Measurements from ENCODE around the gene NPAS3. TPM values are rescaled to one million over a fixed set of nuclear protein-coding genes. Genes with fewer than 3 reads are reported as not detected.

NPAS3 gene
- total RNA-seq, 1 experiment from 2014 or later: not detected

DNA sequence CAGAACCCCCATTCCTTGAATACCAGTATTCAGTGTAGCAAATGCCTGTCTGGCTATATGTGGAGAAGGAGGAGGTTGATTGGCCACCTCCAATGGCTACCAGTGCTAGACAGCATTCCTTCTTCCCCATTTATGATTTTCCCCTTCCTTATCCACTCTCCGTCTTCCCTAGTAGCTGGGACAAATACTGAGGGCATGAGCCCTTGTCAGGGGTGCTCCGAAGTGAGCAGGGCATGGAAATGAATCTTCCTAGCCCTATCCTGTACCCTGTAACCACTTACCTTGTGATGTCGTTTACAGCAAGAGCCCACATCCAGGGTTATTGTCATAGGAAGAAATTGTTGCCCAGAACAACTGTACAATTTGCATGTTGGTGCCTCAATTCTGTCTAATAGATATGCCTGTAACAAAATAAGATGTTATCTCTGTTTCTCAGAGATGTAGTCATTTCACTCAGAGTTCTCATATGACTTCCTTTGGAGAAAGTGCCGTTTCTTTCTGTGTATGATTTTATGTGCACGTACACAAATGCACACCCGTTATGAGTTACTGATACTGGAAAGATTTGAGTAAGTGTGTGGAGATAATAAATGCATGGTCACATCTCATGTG, 588.5 kb downstream of the NPAS3 start:
- RAD21 ChIA-PET (ENCODE audit: low non-redundant PET in 1 of 2, low total read pairs in 2 of 2, uncharacterized antibody in 2 of 2, unreplicated experiment in 2 of 2): no interaction called here
- BruUV-seq (replicated peaks): no TSS peak

More for the DNA sequence above, 588.5 kb downstream of the NPAS3 start:
- Histone ChIP-seq H3K27me3 (ENCODE audit: insufficient read depth, low read length) (peaks cover 2% of the 10 kb centered on the region; the same call in 1 of the 2 replicates), H3K4me1 (ENCODE audit: control insufficient read depth in 1 of 2, insufficient read depth in 2 of 2, low read length in 2 of 2) (no peaks in the 10 kb centered on the region), H3K9me3 (ENCODE audit: control insufficient read depth in 1 of 2, insufficient read depth in 1 of 2, low read depth in 1 of 2, low read length in 2 of 2) (no peaks in the 10 kb centered on the region), H3K4me2 (ENCODE audit: low read length) (no peak overlapping the region), H3K27ac (ENCODE audit: low read depth, low read length) (no peak overlapping the region), H3K9ac (ENCODE audit: low read length) (no peak overlapping the region), H3K36me3 (ENCODE audit: control insufficient read depth in 1 of 2, insufficient read depth in 2 of 2, low read length in 2 of 2) (no peaks in the 10 kb centered on the region), H3K9me2 (ENCODE audit: insufficient read depth) (no peaks in the 10 kb centered on the region), H2AFZ (ENCODE audit: low read depth, low read length, poor library complexity, severe bottlenecking) (no peak overlapping the region), H4K20me1 (ENCODE audit: insufficient read depth) (no peaks in the 10 kb centered on the region), H3K4me3 (replicated peaks in 1 of 2; ENCODE audit: low read depth in 1 of 2, low read length in 2 of 2) (no peak overlapping the region), H3K79me2 (ENCODE audit: insufficient read depth, low read length) (no peaks in the 10 kb centered on the region)
- DNase-seq (ENCODE audit: low read depth, low spot score) (no peak), ATAC-seq (no peak)
- TF ChIP-seq JUND (IDR thresholded peaks at IDR 0.05) (no peak), EGR1 (IDR thresholded peaks at IDR 0.05; ENCODE audit: low read depth) (no peak), SP1 (IDR thresholded peaks at IDR 0.05; ENCODE audit: low read depth) (no peak), FOSL1 (IDR thresholded peaks at IDR 0.05; ENCODE audit: low read depth) (no peak), SIN3A (IDR thresholded peaks at IDR 0.05; ENCODE audit: low read depth) (no peak), CEBPB (IDR thresholded peaks at IDR 0.05; ENCODE audit: low read depth) (no peak), TCF7L2 (IDR thresholded peaks at IDR 0.05; ENCODE audit: borderline replicate concordance, extremely low read depth, insufficient read depth, insufficient read length) (no peak), SRF (IDR thresholded peaks at IDR 0.05; ENCODE audit: low read depth) (no peak), EZH2phosphoT487 (IDR thresholded peaks at IDR 0.05; ENCODE audit: borderline replicate concordance) (no peak), RAD21 (IDR thresholded peaks at IDR 0.05; ENCODE audit: low read depth) (no peak), ZNF274 (IDR thresholded peaks at IDR 0.05; ENCODE audit: low read depth, low read length) (no peak), EZH2 (IDR thresholded peaks at IDR 0.05) (no peak), POLR2A (IDR thresholded peaks at IDR 0.05; ENCODE audit: borderline replicate concordance, extremely low read depth, insufficient read depth, insufficient read length) (no peak)
- TF ChIP-seq, protein P1, sequence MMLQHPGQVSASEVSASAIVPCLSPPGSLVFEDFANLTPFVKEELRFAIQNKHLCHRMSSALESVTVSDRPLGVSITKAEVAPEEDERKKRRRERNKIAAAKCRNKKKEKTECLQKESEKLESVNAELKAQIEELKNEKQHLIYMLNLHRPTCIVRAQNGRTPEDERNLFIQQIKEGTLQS (IDR thresholded peaks at IDR 0.05): no peak
- TF ChIP-seq, protein P2, sequence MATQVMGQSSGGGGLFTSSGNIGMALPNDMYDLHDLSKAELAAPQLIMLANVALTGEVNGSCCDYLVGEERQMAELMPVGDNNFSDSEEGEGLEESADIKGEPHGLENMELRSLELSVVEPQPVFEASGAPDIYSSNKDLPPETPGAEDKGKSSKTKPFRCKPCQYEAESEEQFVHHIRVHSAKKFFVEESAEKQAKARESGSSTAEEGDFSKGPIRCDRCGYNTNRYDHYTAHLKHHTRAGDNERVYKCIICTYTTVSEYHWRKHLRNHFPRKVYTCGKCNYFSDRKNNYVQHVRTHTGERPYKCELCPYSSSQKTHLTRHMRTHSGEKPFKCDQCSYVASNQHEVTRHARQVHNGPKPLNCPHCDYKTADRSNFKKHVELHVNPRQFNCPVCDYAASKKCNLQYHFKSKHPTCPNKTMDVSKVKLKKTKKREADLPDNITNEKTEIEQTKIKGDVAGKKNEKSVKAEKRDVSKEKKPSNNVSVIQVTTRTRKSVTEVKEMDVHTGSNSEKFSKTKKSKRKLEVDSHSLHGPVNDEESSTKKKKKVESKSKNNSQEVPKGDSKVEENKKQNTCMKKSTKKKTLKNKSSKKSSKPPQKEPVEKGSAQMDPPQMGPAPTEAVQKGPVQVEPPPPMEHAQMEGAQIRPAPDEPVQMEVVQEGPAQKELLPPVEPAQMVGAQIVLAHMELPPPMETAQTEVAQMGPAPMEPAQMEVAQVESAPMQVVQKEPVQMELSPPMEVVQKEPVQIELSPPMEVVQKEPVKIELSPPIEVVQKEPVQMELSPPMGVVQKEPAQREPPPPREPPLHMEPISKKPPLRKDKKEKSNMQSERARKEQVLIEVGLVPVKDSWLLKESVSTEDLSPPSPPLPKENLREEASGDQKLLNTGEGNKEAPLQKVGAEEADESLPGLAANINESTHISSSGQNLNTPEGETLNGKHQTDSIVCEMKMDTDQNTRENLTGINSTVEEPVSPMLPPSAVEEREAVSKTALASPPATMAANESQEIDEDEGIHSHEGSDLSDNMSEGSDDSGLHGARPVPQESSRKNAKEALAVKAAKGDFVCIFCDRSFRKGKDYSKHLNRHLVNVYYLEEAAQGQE (IDR thresholded peaks at IDR 0.05; ENCODE audit: low read depth): no peak
- TF ChIP-seq, protein P3, sequence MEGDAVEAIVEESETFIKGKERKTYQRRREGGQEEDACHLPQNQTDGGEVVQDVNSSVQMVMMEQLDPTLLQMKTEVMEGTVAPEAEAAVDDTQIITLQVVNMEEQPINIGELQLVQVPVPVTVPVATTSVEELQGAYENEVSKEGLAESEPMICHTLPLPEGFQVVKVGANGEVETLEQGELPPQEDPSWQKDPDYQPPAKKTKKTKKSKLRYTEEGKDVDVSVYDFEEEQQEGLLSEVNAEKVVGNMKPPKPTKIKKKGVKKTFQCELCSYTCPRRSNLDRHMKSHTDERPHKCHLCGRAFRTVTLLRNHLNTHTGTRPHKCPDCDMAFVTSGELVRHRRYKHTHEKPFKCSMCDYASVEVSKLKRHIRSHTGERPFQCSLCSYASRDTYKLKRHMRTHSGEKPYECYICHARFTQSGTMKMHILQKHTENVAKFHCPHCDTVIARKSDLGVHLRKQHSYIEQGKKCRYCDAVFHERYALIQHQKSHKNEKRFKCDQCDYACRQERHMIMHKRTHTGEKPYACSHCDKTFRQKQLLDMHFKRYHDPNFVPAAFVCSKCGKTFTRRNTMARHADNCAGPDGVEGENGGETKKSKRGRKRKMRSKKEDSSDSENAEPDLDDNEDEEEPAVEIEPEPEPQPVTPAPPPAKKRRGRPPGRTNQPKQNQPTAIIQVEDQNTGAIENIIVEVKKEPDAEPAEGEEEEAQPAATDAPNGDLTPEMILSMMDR (IDR thresholded peaks at IDR 0.05 in 2 of 3, conservative IDR thresholded peaks at IDR 0.05 in 1 of 3; ENCODE audit: borderline replicate concordance in 1 of 3, insufficient read depth in 1 of 3, low read depth in 2 of 3, low read length in 2 of 3): no peak
- TF ChIP-seq, protein P4, sequence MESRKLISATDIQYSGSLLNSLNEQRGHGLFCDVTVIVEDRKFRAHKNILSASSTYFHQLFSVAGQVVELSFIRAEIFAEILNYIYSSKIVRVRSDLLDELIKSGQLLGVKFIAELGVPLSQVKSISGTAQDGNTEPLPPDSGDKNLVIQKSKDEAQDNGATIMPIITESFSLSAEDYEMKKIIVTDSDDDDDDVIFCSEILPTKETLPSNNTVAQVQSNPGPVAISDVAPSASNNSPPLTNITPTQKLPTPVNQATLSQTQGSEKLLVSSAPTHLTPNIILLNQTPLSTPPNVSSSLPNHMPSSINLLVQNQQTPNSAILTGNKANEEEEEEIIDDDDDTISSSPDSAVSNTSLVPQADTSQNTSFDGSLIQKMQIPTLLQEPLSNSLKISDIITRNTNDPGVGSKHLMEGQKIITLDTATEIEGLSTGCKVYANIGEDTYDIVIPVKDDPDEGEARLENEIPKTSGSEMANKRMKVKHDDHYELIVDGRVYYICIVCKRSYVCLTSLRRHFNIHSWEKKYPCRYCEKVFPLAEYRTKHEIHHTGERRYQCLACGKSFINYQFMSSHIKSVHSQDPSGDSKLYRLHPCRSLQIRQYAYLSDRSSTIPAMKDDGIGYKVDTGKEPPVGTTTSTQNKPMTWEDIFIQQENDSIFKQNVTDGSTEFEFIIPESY (IDR thresholded peaks at IDR 0.05; ENCODE audit: extremely low read depth, insufficient replicate concordance, low read length): no peak
- intact Hi-C loops (cut with micrococcal nuclease): no loop called here
- POLR2A ChIA-PET: no interaction called here
- CTCF ChIA-PET: no interaction called here
